COR-L47 (cell line): ENCODE data around the gene SEC61A1.

Source experiments
- DNase-seq: peaks from one replicate; lab custom pipeline; 2025; lab: John Stamatoyannopoulos, UW

Gene SEC61A1

GRCh38 chr3:128113817-128114794 is 61.9 kb downstream of the SEC61A1 start:
- DNase-seq: no peak
